A673 (cell line): Measurements from ENCODE around the gene TRMT11. TPM values are rescaled to one million over a fixed set of nuclear protein-coding genes. Genes with fewer than 3 reads are reported as not detected.
"Not testable (repeated sequence)": the region's sequence is repeated elsewhere in the genome, so short reads cannot be mapped to it uniquely, and the experiment has no call there.

Source experiments
- BruUV-seq: library from RNA; stranded (reverse); fragments of 400-500 nt; replicated peaks from 2 replicates; lab custom pipeline; 2021; lab: Mats Ljungman, UMichigan
- CTCF ChIA-PET: fragments of 300-600 bp; sonication (Branson Sonifier 250); formaldehyde crosslinking; loops from one replicate; lab custom pipeline; 2022; ENCODE audit warnings: antibody characterized with exemption; lab: Charles Lee
- POLR2A ChIA-PET: fragments of 300-600 bp; sonication (Branson Sonifier 250); formaldehyde crosslinking; loops from one replicate; lab custom pipeline; 2022; ENCODE audit warnings: antibody characterized with exemption; ENCODE audit not compliant: low non-redundant PET; lab: Charles Lee
- DNase-seq: peaks from one replicate; pipeline ENCODE4 v3.0.0-alpha.2; 2015; ENCODE audit warnings: low spot score
- H3K27ac ChIP-seq: fragments of 200-600 bp; sonication (generic); 2 replicates; pipeline ENCODE4 v1.5.1; 2016; ENCODE audit warnings: mixed run types, low read depth, mild to moderate bottlenecking, mixed read lengths, antibody characterized with exemption, low read length; ENCODE audit not compliant: poor library complexity, severe bottlenecking
- H3K27me3 ChIP-seq: fragments of 200-600 bp; sonication (generic); replicated peaks from 2 replicates; pipeline ENCODE4 v1.6.1; 2017; ENCODE audit warnings: mixed run types, low read depth, mild to moderate bottlenecking, mixed read lengths, antibody characterized with exemption, low read length; ENCODE audit not compliant: insufficient read depth, poor library complexity
- H3K36me3 ChIP-seq: fragments of 200-600 bp; sonication (generic); 2 replicates; pipeline ENCODE4 v1.6.1; 2016; ENCODE audit warnings: mixed run types, mild to moderate bottlenecking, mixed read lengths, antibody characterized with exemption, low read length; ENCODE audit not compliant: insufficient read depth, poor library complexity, severe bottlenecking
- H3K4me1 ChIP-seq: fragments of 200-600 bp; sonication (generic); 2 replicates; pipeline ENCODE4 v1.6.1; 2017; ENCODE audit warnings: mixed run types, mild to moderate bottlenecking, mixed read lengths, antibody characterized with exemption, low read length; ENCODE audit not compliant: insufficient read depth, poor library complexity, severe bottlenecking
- H3K4me3 ChIP-seq: fragments of 200-600 bp; sonication (generic); 2 replicates; pipeline ENCODE4 v1.5.1; 2016; ENCODE audit warnings: low read depth, mixed run types, mild to moderate bottlenecking, mixed read lengths, low read length; ENCODE audit not compliant: poor library complexity, severe bottlenecking
- H3K9me3 ChIP-seq: fragments of 200-600 bp; sonication (generic); 2 replicates; pipeline ENCODE4 v1.6.1; 2016; ENCODE audit warnings: mixed run types, low read depth, mild to moderate bottlenecking, mixed read lengths, antibody characterized with exemption, low read length; ENCODE audit not compliant: poor library complexity, severe bottlenecking
- CTCF ChIP-seq: fragments of 300-800, 200-600 bp; sonication (generic); conservative IDR thresholded peaks from 2 replicates; pipeline ENCODE4 v1.5.1; 2017; ENCODE audit warnings: low read depth, mild to moderate bottlenecking, antibody characterized with exemption, low read length, moderate library complexity, mixed read lengths
- EZH2 ChIP-seq: fragments of 200-600 bp; sonication (generic); IDR thresholded peaks from 2 replicates; pipeline ENCODE4 v1.6.1; 2017; ENCODE audit warnings: borderline replicate concordance, low read depth, mild to moderate bottlenecking, mixed read lengths, antibody characterized with exemption, low read length; ENCODE audit not compliant: poor library complexity, severe bottlenecking
- intact Hi-C: fragments of 100-400 bp; cut with micrococcal nuclease; formaldehyde crosslinking; loops from one replicate; pipeline ENCODE4 v1.10.0; 2022; ENCODE audit not compliant: unreplicated experiment
- total RNA-seq: library from RNA; stranded (reverse); gene quantifications from 2 replicates; pipeline ENCODE4 v1.2.3, GENCODE V29; 2021

TRMT11 gene
- total RNA-seq, 1 experiment from 2014 or later: 29.1 TPM

DNA sequence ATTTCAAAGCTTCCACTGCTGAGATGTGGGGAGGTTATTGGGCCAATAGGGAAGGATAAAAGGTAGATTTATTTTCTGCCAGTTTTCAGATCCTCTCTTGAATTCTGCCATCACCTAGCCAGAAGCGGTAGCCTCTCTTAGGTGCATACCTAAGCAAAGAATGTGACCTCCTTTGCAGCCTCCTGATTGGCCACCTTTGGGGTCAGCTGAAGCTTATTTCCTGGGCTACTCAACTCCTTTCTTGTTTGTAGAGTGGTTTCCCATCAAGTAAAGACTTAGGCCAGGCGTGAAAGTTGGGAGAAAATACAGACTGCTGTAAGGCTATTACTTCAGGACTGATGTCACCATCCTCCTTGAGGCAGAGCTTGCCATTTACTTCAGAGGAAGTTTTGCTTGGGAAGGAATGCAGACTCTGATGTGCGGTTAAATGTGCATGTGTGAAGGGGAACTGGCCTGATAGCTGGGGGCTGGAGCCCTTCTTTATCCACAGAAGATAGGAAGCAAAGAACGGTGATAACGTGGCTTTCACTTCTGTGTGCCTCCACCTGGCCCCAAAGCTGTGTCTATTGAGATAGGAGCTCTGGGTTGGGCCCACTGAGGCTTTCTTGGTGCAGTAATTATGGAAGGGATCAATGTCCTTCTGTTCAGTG lies 70.1 kb downstream of the TRMT11 start:
- ChIA-PET POLR2A (no interaction called here), CTCF (no interaction called here)
- TF ChIP-seq CTCF: no peak
- no peak for TF ChIP-seq EZH2

DNA sequence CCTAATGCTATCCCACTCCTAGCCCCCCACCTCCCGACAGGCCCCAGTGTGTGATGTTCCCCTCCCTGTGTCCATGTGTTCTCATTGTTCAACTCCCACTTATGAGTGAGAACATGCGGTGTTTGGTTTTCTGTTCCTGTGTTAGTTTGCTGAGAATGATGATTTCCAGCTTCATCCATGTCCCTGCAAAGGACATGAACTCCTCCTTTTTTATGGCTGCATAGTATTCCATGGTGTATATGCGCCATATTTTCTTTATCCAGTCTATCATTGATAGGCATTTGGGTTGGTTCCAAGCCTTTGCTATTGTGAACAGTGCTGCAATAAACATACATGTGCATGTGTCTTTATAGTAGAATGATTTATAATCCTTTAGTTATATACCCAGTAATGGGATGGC lies 71.7 kb downstream of the TRMT11 start:
- H3K27me3 ChIP-seq, H3K4me3 ChIP-seq, H3K36me3 ChIP-seq, POLR2A ChIA-PET, H3K9me3 ChIP-seq, BruUV-seq, intact Hi-C loops, DNase-seq, CTCF ChIA-PET, H3K27ac ChIP-seq, H3K4me1 ChIP-seq: not testable (repeated sequence)

More for the DNA sequence above, 70.1 kb downstream of the TRMT11 start:
- BruUV-seq: no TSS peak
- Histone ChIP-seq H3K27ac (no peak overlapping the region), H3K4me1 (no peaks in the 10 kb centered on the region), H3K27me3 (no peaks in the 10 kb centered on the region), H3K9me3 (no peaks in the 10 kb centered on the region), H3K4me3 (no peak overlapping the region), H3K36me3 (no peaks in the 10 kb centered on the region)
- intact Hi-C loops: no loop called here
- no peak for DNase-seq

DNA sequence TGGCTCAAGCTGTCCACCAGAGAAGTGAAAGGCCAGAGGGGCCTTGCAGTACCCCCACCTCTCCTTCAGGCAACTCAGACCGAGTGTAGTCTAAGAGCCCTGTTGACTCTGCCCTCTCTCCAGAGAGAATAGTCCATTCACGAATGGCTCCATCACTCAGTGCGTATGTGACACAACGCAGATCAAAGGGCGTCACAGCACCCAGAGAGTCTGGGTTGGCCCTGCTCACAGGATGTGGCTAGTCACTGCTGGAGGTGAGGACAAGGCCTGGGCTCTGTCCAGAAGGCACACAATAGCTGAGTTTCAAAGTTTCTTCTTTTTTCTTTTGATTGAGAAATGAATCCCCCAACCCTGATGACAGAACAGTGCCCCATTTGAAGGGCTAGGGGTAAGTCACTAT lies 74.1 kb downstream of the TRMT11 start:
- Histone ChIP-seq H3K27ac (no peak overlapping the region), H3K9me3 (no peaks in the 10 kb centered on the region), H3K27me3 (no peaks in the 10 kb centered on the region), H3K4me3 (no peak overlapping the region), H3K4me1 (no peaks in the 10 kb centered on the region), H3K36me3 (no peaks in the 10 kb centered on the region)
- no TSS peak for BruUV-seq
- intact Hi-C loops: no loop called here
- TF ChIP-seq EZH2 (no peak), CTCF (no peak)
- ChIA-PET CTCF (no interaction called here), POLR2A (interaction anchor here (0.6 kb wide), 1 partner anchor 946 kb away, joined by 3 read pairs; no protein-coding TSS in a partner anchor)
- no peak for DNase-seq
